Measurements from ENCODE around the gene IGSF3.

GRCh38 chr1:116666187-116667077 is 1.1 kb downstream of the IGSF3 start:
- TF ChIP-seq, protein P1, sequence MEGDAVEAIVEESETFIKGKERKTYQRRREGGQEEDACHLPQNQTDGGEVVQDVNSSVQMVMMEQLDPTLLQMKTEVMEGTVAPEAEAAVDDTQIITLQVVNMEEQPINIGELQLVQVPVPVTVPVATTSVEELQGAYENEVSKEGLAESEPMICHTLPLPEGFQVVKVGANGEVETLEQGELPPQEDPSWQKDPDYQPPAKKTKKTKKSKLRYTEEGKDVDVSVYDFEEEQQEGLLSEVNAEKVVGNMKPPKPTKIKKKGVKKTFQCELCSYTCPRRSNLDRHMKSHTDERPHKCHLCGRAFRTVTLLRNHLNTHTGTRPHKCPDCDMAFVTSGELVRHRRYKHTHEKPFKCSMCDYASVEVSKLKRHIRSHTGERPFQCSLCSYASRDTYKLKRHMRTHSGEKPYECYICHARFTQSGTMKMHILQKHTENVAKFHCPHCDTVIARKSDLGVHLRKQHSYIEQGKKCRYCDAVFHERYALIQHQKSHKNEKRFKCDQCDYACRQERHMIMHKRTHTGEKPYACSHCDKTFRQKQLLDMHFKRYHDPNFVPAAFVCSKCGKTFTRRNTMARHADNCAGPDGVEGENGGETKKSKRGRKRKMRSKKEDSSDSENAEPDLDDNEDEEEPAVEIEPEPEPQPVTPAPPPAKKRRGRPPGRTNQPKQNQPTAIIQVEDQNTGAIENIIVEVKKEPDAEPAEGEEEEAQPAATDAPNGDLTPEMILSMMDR (IDR thresholded peaks at IDR 0.05; ENCODE audit: borderline replicate concordance, extremely low read depth, low read length, poor library complexity, severe bottlenecking), result no peak
- TF ChIP-seq EZH2 (IDR thresholded peaks at IDR 0.05; ENCODE audit: borderline replicate concordance, low read depth, low read length, severe bottlenecking), result no peak
